ENCODE results near the gene HIBADH.

Gene HIBADH

GRCh38 chr7:27551803-27552400 lies 110.8 kb downstream of the HIBADH start:
- H3K27ac ChIP-seq: no peak overlapping the region
- no peak for TF ChIP-seq CTCF (IDR thresholded peaks at IDR 0.05)
- no peak for TF ChIP-seq ZFX (IDR thresholded peaks at IDR 0.05; ENCODE audit: borderline replicate concordance)

- TF ChIP-seq ZFX (IDR thresholded peaks at IDR 0.05; ENCODE audit: borderline replicate concordance) (no peak), CTCF (IDR thresholded peaks at IDR 0.05) (no peak)
- H3K27ac ChIP-seq: no peak overlapping the region; the same call in 1 of the 2 replicates
Observed at GRCh38 chr7:27549606-27550005, 113.1 kb downstream of the HIBADH start.

- peak overlapping the region; percentile 33 for H3K27ac ChIP-seq
- TF ChIP-seq CTCF (IDR thresholded peaks at IDR 0.05): no peak
- no peak for TF ChIP-seq ZFX (IDR thresholded peaks at IDR 0.05; ENCODE audit: borderline replicate concordance)
Observed at GRCh38 chr7:27548304-27548703, 114.4 kb downstream of the HIBADH start.

GRCh38 chr7:27547401-27547800 lies 115.3 kb downstream of the HIBADH start:
- H3K27ac ChIP-seq: no peak overlapping the region
- TF ChIP-seq ZFX (IDR thresholded peaks at IDR 0.05; ENCODE audit: borderline replicate concordance): no peak
- no peak for TF ChIP-seq CTCF (IDR thresholded peaks at IDR 0.05)

GRCh38 chr7:27546610-27547009 lies 116.1 kb downstream of the HIBADH start:
- no peak overlapping the region for H3K27ac ChIP-seq
- TF ChIP-seq CTCF (IDR thresholded peaks at IDR 0.05) (no peak), ZFX (IDR thresholded peaks at IDR 0.05; ENCODE audit: borderline replicate concordance) (no peak)

GRCh38 chr7:27535795-27536194 lies 126.9 kb downstream of the HIBADH start:
- H3K27ac ChIP-seq: no peak overlapping the region

More at GRCh38 chr7:27535795-27536194, 126.9 kb downstream of the HIBADH start:
- TF ChIP-seq ZFX (IDR thresholded peaks at IDR 0.05; ENCODE audit: borderline replicate concordance): no peak
- TF ChIP-seq CTCF (IDR thresholded peaks at IDR 0.05): no peak
